GM18505 (cell line): ENCODE data around the gene PLEK.

Experiments used
- ATAC-seq: cut with Tn5 transposase; IDR thresholded peaks from one replicate; pipeline ENCODE4 v1.9.1; 2021; ENCODE audit not compliant: unreplicated experiment
- POLR2A ChIP-seq: IDR thresholded peaks from 4 replicates; pipeline ENCODE4 v1.6.1; 2011; ENCODE audit warnings: borderline replicate concordance; ENCODE audit not compliant: insufficient read depth, insufficient read length; ENCODE audit errors: extremely low read depth

Gene PLEK

DNA sequence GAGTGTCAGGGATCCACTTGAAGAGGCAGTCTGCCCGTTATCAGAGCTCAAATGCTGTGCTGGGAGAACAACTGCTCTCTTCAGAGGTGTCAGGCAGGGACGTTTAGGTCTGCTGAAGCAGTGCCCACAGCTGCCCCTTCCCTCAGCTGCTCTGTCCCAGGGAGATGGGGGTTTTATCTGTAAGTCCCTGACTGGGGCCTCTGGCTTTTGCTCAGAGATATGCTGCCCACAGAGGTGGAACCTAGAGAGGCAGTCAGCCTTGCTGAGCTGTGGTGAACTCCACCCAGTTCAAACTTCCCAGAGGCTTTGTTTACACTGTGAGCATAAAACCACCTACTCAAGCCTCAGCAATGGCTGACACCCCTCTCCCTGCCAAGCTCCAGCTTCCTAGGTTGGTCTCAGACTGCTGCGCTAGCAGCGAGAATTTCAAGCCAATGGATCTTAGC lies 38.1 kb downstream of the PLEK start:
- no peak for TF ChIP-seq POLR2A
- no peak for ATAC-seq

DNA sequence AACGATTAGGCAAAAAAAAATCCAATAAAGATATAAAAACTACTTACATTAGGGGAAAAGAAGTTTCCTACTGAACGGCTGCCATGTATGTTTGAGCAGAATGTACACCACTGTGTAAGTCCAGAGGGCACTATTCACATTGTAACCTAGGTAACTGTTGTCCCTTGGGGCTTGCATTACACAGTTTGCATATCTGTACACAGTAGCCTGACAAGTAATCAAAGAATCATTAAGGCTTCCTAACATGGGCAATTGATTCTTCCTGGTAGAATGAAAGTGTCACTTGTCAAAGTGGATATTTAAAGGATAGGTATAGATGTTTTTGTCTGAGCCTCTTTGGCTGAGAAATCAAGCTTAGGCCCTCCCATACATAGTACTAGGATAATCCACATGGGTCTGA lies 39.1 kb downstream of the PLEK start:
- ATAC-seq = no peak
- TF ChIP-seq POLR2A = no peak

DNA sequence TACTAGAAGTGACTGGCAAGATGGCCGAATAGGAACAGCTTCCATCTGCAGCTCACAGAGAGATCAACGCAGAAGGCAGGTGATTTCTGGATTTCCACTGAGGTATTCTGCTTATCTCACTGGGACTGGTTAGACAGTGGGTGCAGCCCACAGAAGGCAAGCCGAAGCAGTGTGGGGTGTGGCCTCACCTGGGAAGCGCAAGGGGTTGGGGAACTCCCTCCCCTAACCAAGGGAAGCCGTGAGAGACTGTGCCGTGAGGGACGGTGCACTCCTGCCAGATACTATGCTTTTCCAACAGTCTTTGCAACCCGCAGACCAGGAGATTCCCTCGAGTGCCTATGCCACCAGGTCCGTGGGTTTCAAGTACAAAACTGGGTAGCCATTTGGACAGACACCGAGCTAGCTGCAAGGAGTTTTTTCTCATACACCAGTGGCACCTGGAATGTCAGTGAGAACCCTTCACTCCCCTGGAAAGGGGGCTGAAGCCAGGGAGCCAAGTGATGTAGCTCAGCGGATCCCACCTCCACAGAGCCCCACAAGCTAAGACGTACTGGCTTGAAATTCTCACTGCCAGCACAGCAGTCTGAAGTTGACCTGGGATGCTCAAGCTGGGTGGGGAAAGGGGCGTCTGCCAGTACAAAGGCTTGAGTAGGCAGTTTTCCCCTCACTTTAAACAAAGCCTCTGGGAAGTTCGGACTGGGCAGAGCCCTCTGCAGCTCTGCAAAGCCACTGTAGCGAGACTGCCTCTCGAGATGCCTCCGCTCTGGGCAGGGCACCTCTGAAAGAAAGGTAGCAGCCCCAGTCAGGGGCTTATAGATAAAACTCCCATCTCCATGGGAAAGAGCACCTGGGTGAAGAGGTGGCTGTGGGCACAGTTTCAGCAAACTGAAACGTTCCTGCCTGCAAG lies 40.1 kb downstream of the PLEK start:
- no peak for TF ChIP-seq POLR2A
- no peak for ATAC-seq

DNA sequence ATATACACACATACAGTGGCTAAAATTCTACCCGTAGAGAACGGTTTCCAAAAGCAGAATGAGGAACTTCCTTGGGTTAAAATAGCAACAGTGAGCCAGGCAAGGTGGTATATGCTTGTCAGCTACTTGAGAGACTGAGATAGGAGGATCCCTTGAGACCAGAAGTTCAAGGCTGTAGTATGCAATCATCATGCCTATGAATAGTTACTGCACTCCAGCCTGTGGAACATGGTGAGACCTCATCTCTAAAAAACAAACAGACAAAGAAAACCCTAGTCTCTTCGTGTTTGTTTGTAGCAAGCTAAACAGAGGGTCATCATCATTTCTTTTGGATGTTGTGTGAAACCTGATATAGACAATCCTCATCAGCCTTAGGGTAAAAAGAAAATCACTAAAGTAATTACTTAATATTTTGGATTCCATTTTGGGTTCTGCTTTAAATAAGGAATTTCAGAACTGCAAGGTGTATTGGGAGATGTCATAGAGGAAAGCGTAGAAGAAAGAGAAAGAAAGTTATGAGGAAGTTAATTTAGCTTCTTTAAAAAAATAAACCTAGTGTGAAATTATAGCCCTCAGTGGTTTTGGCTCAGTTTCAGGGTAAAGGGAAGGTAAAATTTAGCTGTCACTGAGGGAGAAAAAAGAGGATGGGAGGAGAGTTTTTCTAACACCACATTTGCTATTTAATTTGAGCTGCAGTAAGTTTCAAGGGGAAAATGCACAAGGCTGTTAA lies 46.5 kb downstream of the PLEK start:
- TF ChIP-seq POLR2A = peak; percentile 35
- ATAC-seq = peak; percentile 86

DNA sequence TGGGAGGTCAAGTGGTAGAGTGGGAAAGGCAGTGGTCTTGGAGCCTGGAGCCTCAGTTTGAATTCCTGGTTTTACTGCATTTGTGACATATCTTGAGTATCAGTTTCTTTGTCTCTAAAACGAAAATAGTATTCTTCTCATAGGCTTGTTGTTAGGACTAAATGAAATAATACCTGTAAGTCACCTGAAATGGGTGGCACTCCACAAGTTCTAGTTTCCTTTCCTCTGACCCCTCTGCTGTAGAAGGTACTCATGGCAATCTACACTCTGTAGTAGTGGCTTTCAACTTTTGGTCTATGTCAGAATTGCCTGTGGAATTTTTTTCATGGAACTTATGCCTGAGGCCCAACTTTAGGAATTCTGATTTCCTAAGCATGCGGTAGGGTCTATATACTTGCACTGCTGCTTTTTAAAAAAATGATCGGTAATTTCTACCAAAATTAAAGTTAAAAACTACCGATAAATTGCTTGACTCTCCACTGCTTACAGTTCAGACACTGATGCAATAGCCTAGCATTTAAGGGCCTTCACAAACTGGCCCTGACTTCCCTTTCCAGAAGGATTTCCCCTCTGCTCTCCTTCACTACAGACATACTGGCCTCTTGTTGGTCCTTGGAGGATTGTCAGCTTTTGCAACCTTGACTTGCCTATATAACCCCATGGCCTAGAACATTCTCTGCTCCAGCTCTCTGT lies 47.2 kb downstream of the PLEK start:
- TF ChIP-seq POLR2A = no peak
- ATAC-seq = peak; percentile 41

DNA sequence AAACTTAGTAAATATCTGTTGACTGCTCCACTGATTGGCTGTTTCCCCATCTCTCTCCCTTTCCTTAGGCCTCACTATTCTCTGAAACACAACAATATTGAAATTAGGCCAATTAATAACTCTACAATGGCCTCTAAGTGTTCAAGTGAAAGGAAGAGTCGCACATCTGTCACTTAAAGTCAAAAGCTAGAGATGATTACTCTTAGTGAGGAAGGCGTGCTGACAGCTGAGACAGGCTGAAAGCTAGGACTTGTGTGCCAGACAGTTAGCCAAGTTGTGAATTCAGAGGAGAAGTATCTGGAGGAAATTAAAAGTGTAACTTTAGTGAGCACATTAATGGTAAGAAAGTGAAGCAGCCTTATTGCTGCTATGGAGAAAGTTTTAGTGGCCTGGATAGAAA lies 48.4 kb downstream of the PLEK start:
- ATAC-seq = no peak
- no peak for TF ChIP-seq POLR2A

DNA sequence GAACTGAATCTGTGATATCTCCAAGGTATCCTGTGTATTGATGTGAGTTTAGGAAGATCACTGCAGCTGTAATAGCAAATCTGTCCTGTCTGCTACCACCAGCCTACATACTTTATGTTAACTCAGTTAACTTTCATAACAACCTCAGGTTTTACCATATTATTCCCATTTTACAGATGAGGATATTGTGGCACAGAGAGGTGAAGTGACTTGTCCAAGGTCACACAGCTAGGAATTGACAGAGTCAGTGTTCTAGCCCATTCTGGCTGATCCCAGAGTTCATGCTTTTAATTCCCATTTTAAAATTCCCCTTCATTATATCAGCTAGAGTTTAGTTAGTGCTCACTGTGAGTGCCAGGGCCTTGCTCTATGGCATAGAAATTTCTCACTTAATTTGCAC lies 49.4 kb downstream of the PLEK start:
- TF ChIP-seq POLR2A = no peak
- ATAC-seq = no peak

DNA sequence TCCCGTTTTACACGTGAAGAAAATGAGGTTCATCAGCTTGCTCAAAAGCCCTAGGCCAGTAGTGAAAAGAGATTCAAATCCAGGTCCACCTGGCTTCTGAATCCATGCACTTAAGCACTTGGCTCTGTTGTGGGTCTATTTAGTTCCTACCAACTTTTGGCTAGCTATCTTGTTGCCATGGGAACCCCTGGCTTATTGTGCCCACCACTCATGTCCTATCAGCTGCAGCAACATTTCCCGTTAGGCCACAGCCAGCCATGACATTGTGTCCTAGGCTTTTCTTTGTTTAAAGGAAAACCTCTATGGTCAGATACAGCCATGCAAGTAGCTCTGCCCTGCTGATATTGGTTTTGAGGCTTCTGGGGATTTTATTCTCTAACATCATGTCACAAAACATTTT lies 49.8 kb downstream of the PLEK start:
- ATAC-seq = no peak
- TF ChIP-seq POLR2A = no peak

DNA sequence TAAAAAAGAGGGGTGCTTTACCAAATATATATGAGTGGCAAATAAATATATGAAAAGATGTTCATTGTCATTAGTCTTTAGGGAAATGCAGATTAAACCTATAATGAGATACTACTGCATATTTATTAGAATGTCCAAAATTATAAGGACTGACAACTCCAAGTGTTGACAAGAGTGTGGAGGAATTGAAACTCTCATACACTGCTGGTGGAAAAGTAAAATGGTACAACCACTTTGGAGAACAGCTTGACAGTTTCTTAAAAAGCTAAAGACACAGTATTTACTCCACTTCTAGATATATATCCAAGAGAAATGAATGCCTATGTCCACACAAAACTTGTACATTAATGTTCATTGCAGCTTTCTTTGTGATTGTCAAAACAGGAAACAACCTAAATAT lies 50.4 kb downstream of the PLEK start:
- no peak for ATAC-seq
- no peak for TF ChIP-seq POLR2A

DNA sequence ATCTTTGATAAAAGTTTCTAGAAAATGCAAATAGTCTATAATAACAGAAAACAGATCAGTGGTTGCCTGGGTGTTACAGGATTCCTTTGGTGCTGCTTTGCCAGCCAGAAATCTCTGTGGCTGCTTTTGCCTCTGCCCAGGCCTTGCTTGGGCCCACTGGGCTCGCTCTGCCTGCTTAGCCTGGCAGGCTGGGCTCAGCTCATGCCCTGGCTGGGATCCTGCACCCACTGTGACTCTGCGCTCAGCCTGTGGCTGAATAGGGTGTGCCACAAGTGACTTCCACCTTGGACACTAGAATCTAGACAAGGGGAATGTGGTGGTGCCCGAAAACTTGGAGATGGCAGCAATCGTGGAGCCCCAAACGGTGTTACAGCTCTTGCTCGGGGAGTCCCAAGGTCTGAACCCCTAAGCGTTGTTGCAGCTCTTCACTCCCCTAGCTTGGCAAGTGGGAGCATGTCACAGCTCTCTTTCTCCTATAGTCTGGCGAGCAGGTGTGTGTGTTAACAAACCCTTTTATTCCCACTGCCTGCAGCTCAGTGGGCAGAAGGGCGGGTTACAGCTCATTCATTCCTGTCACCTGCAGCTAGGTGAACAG lies 51.1 kb downstream of the PLEK start:
- TF ChIP-seq POLR2A = no peak

DNA sequence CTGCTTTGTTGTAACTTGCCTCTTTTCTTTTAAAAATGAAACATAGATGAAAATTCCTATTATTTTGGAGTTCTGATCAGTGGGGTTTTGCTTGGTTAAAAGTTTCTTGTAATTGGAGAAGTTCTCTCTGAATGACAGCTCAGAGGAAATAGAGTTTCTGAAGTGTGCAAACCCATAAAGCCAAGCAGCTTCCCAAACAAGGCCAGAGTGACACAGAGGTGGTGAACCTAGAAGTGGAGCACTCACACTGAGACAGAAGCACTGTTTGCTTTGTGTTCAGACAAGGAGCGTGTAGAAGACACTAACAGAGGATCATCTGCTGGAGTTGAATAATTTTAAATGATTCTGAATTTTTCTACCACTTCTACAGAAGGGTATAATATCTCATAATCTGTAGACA lies 52.8 kb downstream of the PLEK start:
- ATAC-seq = no peak
- no peak for TF ChIP-seq POLR2A

More for the DNA sequence above, 51.1 kb downstream of the PLEK start:
- no peak for ATAC-seq

DNA sequence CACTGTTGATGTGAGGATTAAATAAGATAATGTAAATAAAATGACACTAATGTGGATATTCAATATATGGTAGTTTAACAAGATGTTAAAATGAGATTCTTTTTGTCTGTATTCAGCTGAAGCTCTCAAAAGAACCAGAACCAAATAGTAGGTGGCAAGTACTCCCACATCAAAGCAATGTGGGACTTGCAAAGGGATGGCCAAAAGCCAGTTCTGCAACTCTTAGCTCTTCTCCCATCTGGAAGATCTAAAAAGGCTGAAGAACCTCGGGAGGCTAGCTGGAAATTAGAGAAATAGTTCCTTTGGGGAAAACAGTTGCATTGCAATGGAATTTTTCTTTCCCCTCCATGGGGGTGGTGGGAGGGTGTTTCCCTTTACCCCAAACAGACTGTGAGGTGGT lies 53.3 kb downstream of the PLEK start:
- no peak for TF ChIP-seq POLR2A

DNA sequence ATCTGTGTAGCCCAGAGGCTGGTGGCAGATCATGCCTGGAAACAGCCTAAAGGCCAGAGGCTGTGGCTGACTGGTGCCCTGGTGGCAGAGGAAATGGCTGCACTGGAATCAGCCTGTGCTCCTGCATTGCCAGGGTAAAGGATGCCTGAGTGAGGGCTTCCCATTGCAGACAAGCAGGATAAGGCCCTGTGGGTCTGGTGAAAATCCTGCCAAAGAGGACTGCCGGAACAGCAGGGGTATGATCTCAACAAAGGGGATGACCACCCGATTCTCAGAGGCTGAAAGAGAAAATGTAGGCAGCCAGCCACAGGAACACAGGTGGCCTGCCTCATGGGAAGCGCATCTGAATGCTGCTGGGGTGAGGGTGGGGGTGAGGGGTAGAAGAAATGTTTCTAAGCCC lies 53.8 kb downstream of the PLEK start:
- TF ChIP-seq POLR2A = no peak
- ATAC-seq = no peak

More for the DNA sequence above, 53.3 kb downstream of the PLEK start:
- ATAC-seq = no peak
